Stimulated activated CD8-positive, alpha-beta memory T cell treated with anti-CD3 and anti-CD28 coated beads, Interleukin-12 subunit alpha, Interleukin-12 subunit beta, amount 100 ng/mL, for 24 hours (primary cell): ENCODE data around the gene RNF181.
A peak's percentile ranks its signal among the peaks of the same experiment; 100 is the strongest.
"Not testable (repeated sequence)": the region's sequence is repeated elsewhere in the genome, so short reads cannot be mapped to it uniquely, and the experiment has no call there.

Experiments used
- DNase-seq: peaks from one replicate; pipeline ENCODE4 v3.0.0-alpha.2; 2020; ENCODE audit errors: extremely low read depth

Gene RNF181

DNA sequence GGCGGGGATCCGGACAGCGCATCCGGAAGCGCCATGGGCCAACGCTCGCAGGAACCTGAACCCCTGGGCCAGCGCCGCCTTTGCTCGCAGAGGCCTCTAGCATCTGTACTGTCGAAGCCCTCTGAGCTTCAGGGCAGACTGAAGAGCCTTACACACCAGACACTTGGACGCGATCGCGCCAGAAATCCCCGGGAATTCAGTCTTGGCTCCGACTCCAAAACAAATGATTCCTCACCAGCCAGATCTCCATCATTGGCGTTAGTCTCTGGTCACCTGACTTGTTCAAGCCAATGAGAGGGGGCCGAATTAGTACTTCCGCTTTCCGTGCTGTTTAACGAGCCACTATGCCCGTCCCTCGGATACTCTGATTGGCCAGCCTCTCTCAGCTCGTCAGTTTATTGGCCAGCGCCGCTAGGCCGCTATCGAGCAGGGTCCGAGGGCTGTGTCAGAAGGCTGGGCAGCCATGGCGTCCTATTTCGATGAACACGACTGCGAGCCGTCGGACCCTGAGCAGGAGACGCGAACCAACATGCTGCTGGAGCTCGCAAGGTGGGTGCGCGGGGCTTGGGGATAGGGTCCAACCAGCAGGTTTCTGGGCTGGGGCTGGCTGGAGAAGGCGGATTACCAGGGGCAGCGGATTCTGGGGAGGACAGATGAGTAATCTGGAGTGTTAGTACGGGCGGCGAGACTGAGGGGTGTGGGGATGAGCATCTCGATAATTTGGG is at the start of gene RNF181:
Gene RNF181 (plus strand): TSS at position 445 of the 725 bp plus-strand sequence. CDS start 19 bp downstream, at position 464.
- DNase-seq: peak; percentile 74

GRCh38 chr2:85545780-85546240 is 49.7 kb upstream of the RNF181 start:
- no peak for DNase-seq

DNA sequence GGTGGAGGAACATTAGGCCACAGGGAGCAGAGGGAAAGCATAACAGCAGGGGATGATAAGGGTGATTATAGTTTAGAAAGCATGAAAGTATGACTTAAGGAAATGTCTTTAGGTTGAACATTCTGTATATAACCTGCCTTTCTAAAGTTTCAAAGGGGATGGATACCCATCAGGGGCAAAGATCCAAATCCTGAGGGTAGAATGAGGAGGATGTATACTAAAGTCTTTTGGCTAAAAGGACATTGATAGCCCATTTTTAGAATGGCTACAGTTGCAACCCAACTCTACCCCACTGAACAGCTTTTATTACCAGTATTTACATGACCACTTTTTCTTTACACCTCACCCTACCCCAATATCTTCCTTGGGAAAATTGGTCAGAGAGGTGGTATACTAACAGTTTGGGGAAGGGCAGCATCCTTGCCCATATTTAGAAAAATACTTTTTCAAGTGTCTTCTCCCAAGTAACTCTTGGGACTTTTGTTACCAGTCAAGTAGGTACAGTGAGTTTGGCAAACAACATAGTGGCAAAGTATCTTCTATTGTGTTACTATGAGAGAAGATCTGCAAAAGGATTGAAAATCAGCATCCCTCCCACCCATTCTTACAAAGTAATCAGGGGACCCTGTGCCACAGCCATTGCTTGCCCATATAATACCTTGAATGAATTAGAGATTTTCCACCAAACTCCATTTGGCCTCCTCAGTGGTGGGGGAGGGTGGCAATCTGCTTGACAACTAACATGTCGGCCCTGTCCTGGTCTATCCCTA is 48.3 kb upstream of the RNF181 start:
- DNase-seq: no peak

DNA sequence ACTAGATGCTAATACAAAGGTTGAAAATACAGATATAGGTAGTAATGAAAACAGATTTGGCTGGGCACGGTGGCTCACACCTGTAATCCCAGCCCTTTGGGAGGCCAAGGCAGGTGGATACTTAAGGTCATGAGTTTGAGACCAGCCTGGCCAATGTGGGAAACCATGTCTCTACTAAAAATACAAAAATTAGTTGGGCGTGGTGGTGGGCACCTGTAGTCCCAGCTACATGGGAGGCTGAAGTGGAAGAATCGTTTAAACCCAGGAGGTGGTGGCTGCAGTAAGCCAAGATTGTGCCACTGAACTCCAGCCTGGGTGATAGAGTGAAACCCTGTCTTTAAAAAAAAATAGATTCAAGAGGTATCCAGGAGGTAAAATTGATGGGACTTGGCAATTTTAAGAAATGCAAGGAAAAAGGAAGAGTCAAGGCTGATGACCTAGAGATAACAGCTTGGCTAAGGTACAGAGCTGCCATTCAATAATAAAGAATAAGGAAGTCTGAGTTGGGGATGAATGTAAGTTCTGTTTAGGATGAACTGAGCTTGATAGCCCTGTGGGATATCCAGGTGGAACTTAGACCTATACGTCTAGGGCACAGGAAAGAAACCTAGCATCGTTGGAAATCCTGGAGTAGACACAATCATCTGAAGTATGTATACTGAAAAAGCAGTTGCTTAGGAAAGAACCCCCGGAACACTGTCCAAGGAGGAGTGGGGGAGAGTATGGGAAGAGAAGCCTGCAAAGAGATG is 47.5 kb upstream of the RNF181 start:
- no peak for DNase-seq

DNA sequence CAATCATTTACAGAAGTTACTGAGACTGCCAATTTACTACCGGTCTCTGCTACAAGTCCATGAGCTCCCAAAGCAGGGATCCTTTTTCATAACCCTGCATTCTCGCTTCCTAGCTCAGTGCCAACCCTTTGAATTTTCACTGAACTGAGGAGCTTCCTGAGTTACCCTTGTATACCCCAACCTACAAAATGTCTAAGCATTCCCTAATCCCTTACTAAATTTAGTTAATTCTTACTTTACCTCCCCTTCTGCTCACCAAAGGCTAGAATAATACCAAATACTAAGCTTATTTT is 47.0 kb upstream of the RNF181 start:
- no peak for DNase-seq

GRCh38 chr2:85549095-85549494 is 46.5 kb upstream of the RNF181 start:
- no peak for DNase-seq

- DNase-seq: no peak
Measured at GRCh38 chr2:85549826-85550225, 45.7 kb upstream of the RNF181 start.

- no peak for DNase-seq
Measured at GRCh38 chr2:85550486-85550885, 45.1 kb upstream of the RNF181 start.

DNA sequence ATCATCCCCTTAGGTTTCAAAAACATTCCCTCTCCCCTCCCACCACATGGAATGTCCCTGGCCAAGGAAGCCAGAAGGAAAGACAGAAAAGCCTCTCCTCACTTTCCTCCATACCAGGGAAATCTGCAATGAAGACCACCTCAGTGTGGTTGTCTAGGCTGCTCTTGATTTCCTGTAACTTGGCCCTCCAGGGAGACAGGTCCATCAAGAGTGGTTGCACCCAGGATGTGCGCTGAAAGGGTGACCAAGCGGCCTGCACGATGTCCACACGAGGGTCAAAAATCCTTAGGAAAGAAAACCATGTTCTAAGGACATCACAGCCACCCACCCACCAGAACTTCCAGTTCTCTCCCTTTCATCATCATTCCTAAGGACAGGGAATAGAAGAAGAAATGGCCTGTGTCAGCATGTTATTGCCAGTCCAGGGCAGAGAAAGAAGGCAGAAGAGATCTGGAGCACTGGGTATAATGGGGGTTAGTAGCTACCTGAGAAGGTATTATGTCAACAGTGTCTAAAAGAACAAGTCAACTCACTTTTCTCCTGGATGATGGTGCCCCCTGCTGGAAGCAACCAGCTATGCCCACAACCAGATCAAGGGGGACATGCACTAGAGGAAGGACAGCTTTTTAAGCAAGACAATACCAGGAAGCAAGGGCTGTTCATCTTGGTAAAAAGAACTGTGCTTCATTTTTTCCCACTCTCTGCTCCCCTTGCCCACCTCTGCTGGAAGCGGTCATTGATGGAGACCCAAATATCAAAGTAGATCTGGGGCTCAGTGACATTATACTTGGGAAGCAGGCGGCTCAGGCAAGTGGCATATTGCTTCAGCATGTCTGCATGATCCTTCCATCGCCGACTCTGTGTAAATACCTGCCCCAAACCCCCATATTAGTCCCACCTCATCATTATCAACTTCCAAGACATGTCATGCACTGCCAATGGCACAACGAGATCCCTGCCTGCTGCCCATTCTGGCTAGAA is 43.6 kb upstream of the RNF181 start:
- peak; percentile 55 for DNase-seq

GRCh38 chr2:85553184-85553583 is 42.4 kb upstream of the RNF181 start:
- no peak for DNase-seq

DNA sequence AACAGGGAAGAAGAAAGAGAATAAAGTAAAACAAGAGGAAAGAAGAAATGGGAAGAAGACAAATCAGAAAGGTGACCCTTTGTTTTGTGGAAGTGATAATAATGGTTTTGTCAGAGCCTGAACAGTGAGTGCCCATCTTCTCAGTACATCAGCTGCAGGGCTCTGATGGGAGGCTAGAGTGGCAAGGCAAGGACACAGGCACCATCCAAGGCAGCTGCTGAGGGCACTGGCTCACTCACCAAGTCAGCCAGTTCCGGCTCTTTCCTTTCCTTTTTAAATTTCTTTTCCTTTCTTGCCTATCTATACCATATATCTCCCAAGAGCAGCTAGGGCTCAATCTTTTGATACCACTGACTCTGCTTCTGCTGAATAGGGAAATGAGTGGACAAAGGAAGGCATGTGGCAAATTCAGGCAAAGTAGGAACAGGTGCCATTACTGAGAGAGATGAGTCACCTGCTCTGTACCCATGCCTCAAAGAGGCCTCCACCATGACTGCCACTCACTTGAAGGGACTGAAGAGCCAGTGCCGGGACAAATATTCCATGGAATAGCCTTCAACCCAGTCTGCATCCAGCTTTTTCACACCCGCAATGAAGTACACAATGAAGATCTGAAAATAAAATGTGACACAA is 40.4 kb upstream of the RNF181 start:
- DNase-seq: no peak

DNA sequence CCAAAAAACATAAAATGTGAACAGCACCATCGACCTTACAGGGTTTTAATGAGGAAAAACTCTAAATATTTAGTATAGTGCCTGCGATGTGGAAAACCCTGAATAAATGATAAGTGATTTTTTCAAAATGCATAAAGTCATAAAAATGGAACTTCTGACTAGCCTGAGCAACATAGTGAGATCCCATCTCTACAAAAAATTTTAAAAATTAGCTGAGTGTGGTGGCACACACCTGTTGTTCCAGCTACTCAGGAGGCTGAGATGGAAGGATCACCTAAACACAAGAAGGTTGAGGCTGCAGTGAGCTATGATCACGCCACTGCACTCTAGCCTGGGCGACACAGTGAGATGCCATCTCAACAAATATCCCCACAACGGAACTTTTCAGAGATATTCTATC is 38.4 kb upstream of the RNF181 start:
- no peak for DNase-seq

DNA sequence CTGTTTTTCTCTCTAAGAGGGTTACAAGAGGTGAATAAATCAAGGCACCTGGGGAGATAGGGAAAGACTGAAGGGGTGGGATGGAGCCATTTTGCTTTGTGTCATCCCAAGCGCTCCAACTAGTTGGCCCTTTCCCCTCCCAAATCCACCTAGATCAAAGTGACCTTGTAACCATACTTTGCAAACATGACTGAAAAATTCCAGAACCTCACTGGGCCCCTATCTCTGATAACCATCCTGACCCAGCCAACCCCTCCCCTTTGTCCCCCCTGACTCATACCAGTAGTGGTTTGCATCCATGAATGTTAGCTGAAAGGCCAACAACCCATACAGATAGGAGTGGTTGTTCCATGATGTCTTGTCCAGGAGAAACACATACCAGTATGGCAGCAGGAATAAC is 37.4 kb upstream of the RNF181 start:
- DNase-seq: no peak

DNA sequence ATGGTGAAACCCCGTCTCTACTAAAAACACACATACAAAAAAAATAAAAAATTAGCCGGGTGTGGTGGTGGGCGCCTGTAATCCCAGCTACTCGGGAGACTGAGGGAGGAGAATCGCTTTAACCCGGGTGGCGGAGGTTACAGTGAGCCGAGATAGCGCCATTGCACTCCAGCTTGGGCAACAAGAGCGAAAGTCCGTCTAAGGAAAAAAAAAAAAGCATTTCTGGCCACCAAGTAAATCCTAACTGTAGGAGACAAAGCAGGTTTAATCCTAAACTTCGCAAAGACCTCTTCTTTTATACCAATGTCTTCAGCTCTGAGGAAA is 35.2 kb upstream of the RNF181 start:
- DNase-seq: not testable (repeated sequence)

GRCh38 chr2:85560812-85561279 is 34.7 kb upstream of the RNF181 start:
- DNase-seq: no peak

GRCh38 chr2:85561280-85562212 is 34.0 kb upstream of the RNF181 start, which contains the start of gene GGCX:
Gene GGCX, minus strand, starts transcription at chr2:85561493. Its CDS starts 65 bp downstream, at chr2:85561428.
- DNase-seq: peak; percentile 88

DNA sequence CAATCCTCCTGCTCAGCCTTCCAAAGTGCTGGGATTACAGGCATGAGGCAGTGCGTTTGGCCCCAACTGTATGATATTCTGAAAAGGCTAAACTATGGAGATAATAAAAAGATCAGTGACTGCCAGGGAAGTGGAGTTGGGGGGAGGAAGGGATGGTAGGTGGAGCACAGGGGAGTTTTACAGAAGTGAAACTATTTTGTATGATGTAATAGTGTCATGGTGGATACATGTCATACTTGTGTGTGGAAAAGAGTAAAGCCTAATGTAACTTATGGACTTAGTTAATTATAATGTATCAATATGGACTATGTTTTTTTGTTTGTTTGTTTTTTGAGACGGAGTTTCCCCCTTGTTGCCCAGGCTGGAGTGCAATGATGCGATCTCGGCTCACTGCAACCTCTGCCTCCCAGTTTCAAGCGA is 31.4 kb upstream of the RNF181 start:
- no peak for DNase-seq

- no peak for DNase-seq
Measured at GRCh38 chr2:85566265-85566664, 29.3 kb upstream of the RNF181 start.

DNA sequence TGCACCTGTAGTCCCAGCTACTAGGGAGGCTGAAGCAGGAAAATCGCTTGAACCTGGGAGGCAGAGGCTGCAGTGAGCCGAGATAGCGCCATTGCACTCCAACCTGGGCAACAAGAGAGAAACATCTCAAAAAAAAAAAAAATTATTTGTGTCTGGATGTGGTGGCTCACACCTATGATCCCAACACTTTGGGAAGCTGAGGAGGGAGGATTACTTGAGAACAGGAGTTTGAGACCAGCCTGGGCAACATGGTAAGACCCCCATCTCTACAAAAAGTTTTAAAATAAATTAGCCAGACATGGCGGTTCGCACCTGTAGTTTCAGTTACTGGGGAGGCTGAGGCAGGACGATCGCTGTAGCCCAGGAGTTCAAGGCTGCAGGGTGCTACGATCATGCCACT is 19.8 kb upstream of the RNF181 start:
- DNase-seq: no peak

GRCh38 chr2:85577063-85577385 is 18.5 kb upstream of the RNF181 start:
- no peak for DNase-seq
